ENCODE results near the gene MBIP.
"Not testable (repeated sequence)": the region's sequence is repeated elsewhere in the genome, so short reads cannot be mapped to it uniquely, and the experiment has no call there.

Gene MBIP, protein sequence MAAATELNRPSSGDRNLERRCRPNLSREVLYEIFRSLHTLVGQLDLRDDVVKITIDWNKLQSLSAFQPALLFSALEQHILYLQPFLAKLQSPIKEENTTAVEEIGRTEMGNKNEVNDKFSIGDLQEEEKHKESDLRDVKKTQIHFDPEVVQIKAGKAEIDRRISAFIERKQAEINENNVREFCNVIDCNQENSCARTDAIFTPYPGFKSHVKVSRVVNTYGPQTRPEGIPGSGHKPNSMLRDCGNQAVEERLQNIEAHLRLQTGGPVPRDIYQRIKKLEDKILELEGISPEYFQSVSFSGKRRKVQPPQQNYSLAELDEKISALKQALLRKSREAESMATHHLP

DNA sequence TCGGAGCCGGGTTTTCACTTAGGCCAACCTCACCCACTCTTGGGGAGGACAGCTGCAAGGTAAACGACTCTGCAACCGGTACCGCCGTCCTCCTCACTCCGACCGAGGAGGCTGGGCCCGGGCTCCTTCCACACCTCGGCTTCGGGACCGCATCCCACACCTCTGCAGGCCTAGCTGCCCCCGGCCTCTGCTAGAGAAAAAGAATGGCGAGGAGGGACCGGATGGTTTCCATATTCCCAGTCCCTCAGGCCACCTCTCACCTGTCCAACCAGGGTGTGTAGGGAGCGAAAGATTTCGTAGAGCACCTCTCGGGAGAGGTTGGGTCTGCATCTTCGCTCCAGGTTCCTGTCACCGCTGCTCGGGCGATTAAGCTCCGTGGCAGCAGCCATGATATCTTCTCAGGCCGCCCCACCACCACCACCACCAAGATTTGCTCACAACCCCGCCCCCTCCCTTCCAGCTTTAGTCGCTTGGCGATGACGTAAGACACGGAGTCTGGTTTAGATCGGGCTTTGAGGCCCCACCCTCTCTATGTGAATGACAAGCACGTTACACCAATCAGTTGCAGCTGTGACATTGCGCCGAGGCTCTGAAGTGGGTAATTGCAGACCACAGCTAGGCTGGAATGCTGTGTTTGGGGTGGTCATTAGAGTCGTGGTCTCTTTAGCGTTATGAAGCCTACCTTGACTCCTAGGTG lies at the start of gene MBIP:
Gene MBIP (minus strand): TSS at position 438 of the 697 bp plus-strand sequence. CDS start 49 bp downstream, at position 389.
- DNase-seq (ENCODE audit: low read depth): peak; percentile 83

DNA sequence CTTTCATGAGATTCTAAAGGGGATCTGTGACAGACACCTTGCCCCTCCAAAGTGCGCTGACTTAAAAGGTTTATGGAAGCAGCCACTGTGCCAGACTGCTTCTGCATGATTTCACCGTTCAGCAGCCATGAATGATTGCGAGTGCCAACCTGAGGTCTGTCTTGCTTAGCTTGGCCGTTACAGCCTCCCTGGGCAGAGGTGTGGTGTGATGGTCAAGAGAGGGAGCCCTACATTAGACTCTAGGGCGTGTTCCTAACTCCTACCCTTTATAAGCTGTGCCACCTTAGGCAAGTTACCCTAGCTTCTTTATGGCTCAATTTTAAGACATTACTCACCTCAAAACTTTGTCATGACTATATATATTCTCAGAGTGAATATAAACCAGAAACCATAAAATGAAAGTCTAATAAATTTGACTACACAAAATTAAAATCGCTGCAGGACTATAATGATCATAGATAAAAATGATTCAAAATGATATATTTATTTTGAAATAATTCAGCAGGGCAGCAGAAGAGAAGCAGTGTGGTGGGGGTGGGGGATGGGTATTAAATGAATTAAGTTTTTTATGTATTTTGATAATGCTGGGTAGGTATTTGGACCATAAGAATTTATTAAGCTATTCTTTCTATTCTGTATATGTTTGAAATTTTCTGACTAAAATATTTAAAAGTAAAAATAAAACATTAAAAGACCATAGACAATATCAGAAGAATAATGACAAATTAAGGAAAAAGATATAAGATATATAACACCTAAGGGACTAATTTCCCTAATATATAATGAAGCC lies 47.7 kb upstream of the MBIP start:
- no peak for DNase-seq (ENCODE audit: low read depth)

DNA sequence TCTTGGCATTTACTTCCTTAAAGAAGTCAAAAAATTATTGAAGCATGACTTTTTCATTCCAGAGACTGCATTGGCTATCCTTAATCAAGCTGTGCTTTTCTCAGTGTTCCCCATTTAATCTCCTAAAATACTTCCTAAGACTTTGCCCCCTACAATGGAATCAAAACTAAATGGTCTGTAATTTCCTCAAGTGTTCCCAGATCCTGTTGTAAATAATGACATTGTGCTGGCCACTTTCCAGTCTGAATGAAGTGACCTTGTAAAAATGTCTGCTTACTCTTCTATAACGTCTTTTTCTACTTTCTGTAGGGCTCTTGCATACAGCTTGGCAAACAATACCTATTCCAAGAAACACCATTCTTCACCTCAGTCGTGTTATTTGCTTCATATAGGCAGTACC lies 45.3 kb upstream of the MBIP start:
- DNase-seq (ENCODE audit: low read depth): no peak

DNA sequence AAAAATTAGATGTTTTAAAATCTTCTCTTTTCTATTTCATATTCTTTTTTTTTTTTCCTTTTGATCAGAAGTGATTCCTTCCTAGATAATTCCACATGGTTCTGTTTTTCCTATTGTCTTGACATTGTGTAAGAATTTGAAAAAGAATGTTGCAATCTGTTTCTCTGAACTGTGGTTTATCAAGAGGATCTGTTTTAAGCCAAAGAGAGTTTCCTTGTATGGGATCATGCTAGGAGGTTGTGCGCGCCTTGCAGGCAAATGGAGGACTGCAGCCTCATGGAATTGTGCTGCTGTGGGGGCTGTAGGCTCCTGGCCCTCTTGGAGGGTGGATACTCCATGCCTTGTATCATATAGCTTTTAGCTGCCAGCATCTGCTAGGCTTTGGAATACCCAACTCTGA lies 43.3 kb upstream of the MBIP start:
- no peak for DNase-seq (ENCODE audit: low read depth)

DNA sequence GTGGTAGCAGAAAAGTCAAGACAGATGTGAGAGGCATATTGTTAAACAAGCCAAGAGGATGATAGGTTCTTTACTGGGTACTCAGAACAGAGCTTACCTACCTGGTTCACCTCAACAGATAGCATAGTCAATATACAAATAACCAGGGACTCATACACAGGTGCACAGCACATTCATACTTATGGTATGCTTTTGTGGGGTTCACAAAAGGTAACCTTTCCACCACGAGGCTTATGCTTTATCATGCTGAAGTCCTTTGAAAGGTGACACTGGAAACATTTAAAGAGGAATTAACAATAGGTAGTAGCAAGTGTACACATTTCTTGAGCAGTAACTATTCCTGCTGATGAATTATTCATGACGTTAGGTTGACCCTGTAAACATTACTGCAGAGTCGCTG lies 42.2 kb upstream of the MBIP start:
- no peak for DNase-seq (ENCODE audit: low read depth)

DNA sequence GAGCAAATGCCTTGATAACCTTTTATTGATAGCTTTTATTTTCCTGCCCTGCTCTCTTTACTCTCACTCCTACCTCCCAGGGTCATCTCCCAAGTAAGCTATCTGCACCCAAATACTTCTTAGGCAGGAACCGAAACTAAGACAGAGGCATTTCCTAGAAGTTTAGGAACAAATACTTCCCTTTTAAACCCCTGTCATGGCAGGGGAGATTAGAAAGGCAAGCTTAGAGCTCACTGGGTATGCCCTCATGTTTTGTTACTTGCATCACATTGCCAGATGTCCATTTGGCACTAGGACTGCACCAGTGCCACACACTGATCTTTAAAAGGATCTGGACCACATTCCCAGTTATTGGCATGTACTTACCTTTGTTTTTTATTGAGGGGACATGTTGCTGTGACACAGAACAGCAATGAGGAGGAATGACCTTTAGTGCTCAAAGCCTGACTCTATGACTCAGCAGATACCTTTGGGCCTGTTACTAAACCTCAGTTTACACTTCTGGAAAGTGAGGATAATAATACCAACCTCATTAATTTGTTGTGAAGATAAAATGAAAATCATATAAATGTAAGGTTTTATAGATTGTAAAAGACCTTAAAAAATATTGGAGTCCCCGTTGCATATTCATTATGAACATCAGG lies 40.9 kb upstream of the MBIP start:
- no peak for DNase-seq (ENCODE audit: low read depth)

DNA sequence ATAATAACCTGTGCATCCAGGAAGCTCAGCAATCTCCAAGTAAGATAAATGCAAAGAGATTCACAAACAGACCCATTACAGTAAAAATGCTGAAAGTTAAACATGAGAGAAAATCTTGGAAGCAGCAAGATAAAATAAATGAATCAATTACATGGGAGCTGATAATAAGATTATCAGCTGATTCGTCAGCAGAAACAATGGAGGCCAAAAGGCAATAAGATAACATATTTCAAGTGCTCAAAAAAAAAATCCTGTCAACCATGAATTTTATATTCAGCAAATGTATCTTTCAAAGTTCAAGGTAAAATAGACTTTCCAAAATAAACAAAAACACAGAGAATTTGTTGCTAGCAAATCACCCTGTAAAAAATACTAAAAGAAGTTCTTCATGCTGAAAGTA lies 36.4 kb upstream of the MBIP start:
- DNase-seq (ENCODE audit: low read depth): no peak

- DNase-seq (ENCODE audit: low read depth): no peak
These were observed 25.6 kb upstream of the MBIP start for GRCh38 chr14:36346052-36346451.

- DNase-seq (ENCODE audit: low read depth): no peak
These were observed 23.8 kb upstream of the MBIP start for GRCh38 chr14:36344211-36344610.

DNA sequence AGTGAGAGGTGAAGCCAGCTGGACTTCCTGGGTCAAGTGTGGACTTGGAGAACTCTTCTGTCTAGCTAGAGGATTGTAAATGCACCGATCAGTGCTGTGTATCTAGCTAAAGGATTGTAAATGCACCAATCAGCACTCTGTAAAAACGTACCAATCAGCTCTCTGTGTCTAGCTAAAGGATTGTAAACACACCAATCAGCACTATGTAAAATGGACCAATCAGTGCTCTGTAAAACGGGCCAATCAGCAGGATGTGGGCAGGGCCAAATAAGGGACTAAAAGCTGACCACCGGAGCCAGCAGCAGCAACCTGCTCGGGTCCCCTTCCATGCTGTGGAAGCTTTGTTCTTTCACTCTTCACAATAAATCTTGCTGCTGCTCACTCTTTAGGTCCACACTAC lies 21.4 kb upstream of the MBIP start:
- DNase-seq (ENCODE audit: low read depth): not testable (repeated sequence)

DNA sequence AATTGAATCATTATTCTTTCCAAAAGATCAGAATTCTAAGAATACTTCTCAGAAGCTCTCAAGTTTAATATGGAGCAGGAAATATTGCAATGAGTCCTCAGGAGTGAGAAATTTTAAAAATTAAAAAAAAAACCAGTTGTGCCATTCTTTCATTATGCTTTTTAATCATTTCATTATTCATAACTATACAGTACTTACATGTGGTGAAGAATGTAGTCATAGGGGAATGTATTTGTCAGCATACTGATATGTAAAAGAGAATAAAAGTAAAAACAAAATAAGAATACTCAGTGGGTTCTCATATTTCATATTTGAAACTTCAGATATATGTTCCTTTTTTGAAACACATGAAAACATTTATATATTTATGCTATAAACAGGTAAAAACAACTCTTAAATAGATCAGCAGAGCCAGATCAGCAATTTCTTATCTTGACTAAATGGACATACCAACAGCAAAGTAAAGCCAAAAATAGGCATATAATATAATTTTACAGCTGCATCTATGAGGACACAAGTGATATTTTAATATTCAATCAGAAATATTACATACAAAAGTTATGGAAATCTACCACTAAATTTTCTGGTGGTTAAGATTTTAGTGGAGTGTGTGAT lies 19.9 kb upstream of the MBIP start:
- DNase-seq (ENCODE audit: low read depth): no peak

- no peak for DNase-seq (ENCODE audit: low read depth)
These were observed 19.4 kb upstream of the MBIP start for GRCh38 chr14:36339816-36340215.

DNA sequence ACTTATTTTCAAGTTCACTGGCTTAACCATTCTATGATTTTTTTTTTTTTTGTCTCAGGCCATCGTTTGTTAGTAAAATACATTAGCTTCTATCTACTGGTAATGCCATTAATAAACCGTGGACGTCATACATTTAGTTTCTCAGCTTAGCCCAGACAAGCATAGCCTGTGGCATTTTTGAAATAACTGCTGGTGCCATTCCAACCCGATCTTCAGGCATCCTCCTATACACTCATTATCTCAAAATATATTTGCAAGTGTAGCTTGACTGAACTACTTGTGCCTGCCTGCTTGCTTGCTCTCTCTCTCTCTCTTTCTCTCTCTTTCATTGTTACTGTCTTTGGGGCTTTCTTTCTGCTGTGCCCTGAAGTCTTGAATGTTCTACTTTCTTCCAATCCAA lies 12.7 kb upstream of the MBIP start:
- DNase-seq (ENCODE audit: low read depth): no peak

DNA sequence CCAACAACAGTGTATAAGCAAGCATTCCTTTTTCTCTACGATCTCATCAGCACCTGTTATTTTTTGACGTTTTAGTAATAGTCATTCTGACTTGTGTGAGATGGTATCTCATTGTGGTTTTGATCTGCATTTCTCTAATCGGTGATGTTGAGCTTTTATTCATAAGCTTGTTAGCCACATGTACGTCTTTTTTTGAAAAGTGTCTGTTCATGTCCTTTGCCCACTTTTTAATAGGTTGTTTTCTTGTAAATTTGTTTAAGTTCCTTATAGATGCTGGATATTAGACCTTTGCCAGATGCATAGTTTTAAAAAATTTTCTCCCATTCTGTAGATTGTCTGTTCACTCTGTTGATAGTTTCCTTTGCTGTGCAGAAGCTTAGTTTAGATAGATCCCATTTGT lies 7.1 kb upstream of the MBIP start:
- not testable (repeated sequence) for DNase-seq (ENCODE audit: low read depth)

DNA sequence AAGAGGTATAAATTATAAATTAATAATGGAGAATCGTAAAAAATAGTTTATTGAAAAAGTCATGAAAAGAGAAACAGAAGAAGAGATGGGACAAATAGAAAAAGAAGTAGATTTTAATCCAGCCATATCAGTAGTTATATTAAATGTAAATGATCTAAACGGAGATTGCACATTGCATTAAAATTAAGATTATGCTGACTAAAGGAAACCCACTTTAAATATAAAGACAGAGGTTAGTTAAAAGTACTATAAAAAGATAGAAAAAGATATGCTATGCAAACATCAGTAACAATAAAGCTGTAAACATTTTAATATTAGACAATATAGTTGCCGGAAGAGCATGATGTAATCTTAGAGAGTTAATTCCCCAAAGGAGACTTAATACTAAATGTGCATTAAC lies 5.4 kb upstream of the MBIP start:
- no peak for DNase-seq (ENCODE audit: low read depth)

DNA sequence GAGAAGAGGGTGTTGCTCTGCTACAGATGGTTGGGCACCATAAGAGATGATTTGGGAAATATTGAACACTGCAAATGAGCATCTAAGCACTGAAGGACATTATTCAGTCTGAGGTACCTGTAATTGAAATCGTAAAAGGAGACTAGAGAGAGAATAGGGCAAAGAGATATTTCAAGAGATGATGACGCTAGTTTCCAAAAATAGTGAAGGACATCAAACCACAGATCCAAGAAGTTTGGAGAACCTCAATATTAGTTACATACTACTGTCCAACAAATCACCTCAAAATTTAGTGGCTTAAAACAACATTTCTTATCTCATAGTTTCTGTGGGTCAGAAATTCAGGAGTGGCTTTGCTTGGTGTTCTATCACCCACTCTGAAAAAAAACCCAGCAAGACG lies 4.5 kb upstream of the MBIP start:
- no peak for DNase-seq (ENCODE audit: low read depth)

GRCh38 chr14:36320897-36321381 lies 502 bp upstream of the MBIP start:
- no peak for DNase-seq (ENCODE audit: low read depth)

- no peak for DNase-seq (ENCODE audit: low read depth)
These were observed 588 bp downstream of the MBIP start for GRCh38 chr14:36319899-36320199.

DNA sequence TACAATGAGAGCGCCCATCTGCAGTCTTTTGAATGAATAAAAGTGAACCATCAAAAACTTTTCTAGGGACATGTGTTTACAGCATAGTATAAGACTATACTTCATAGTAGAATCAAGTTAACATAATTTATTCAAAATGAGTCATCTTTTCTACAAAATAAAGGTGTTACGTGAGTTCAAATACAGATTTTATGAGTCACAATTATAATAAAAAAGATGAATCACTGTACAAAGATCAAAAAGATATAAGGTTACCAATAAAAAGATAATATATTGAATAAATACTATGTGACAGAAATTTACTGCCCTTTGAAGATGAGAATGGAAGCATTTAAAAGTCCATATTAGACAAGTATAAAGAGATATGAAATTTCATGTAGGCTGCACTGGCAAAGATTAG lies 2.8 kb downstream of the MBIP start:
- no peak for DNase-seq (ENCODE audit: low read depth)

- DNase-seq (ENCODE audit: low read depth): no peak
These were observed 4.3 kb downstream of the MBIP start for GRCh38 chr14:36316131-36316530.

DNA sequence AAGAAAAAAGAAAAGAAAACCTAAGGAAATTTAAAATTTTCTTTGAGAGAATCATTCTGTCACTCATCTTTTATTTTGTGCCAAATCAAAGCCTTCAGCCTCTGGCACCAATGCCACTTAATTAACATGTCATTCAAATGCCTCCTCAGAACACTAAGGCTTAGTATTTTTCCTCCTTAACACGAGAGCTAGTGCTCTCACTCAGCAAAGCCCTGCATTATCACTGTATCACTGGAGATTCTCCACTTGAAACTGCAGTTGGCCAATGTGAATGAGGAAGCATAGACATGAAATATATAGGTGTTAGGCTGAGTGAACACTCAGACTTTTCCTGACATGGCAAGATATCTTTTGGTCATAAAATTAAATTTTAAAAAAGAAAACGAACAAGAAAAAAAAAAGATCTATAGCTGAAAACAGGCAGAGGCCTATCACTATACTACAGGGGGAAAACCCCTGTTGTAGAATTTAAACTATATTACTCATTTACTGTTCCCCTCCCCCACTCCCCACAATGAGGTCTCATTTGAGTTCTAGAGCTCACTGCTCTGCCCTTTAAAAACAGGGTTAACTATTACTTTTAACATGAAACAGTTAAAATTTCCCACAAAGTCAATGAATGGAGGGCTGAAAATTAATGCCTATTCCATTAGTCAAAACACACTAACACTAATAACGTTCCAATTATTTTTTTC lies 5.1 kb downstream of the MBIP start:
- no peak for DNase-seq (ENCODE audit: low read depth)
